CD4-positive, alpha-beta T cell treated with Interleukin-15 for 4 hours (primary cell): ENCODE results near the gene ZNF891.

Experiments
- DNase-seq: peaks from one replicate; pipeline ENCODE4 v3.0.0-alpha.2; 2020; ENCODE audit warnings: low spot score

Gene ZNF891

DNA sequence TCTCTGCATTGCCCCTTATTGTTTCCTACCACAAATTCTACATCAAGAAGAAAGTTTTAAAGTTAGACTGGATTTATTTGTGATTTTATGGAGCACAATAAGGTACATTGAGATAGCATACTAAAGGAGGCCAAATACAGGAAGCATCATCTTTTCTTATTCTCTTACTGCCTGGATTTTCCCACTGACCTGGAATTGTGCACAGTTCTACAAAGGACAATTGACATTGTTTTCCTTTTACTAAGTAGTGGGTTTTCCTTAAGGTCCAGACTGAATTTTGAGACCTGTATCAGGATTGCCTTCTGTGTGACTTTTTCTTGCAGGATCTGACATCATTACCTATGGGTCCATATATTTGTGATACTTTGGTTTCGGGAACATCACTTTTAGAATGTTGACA is 68.1 kb downstream of the ZNF891 start:
- DNase-seq, result no peak

DNA sequence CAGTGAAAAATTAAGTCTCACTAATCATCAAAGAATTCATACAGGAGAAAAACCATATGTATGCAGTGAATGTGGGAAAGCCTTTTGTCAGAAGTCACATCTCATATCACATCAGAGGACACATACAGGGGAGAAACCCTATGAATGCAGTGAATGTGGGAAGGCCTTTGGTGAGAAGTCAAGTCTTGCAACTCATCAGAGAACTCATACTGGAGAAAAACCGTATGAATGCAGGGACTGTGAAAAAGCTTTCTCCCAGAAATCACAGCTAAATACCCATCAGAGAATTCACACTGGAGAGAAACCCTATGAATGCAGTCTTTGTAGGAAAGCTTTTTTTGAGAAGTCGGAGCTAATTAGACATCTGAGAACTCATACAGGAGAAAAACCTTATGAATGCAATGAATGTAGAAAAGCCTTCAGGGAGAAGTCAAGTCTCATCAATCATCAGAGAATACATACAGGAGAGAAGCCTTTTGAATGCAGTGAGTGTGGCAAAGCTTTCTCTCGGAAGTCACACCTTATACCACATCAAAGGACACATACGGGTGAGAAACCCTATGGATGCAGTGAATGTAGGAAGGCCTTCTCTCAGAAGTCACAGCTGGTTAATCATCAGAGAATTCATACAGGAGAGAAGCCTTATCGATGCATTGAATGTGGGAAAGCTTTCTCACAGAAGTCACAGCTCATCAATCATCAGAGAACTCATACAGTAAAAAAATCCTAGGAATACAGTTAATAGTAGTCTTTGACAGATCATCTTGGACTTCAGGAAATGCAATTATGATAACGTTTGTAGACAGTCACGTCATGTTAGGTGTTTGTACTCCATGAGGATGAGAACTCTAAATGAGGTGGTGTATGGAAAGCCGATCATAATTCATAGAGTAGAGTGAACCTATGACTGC is 71.6 kb downstream of the ZNF891 start:
- no peak for DNase-seq

DNA sequence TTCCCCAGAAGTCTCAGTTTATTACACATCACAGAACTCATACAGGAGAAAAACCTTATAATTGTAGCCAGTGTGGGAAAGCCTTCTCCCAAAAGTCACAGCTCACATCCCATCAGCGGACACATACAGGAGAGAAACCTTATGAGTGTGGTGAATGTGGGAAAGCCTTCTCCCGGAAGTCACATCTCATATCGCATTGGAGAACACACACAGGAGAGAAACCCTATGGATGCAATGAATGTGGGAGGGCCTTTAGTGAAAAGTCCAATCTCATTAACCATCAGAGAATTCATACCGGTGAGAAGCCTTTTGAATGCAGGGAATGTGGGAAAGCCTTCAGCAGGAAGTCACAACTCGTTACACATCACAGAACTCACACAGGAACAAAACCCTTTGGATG is 72.6 kb downstream of the ZNF891 start:
- no peak for DNase-seq
